HepG2 (cell line): Measurements from ENCODE around the gene MKRN1. TPM values are rescaled to one million over a fixed set of nuclear protein-coding genes. Genes with fewer than 3 reads are reported as not detected.

ENCODE experiments used
- CHD2 ChIP-seq: IDR thresholded peaks from 2 replicates; pipeline ENCODE4 v1.6.1; 2011; ENCODE audit warnings: low read depth, low read length, improper control_type of control experiment
- DDIT3 ChIP-seq: sonication (generic); formaldehyde crosslinking; IDR thresholded peaks from 2 replicates; pipeline ENCODE4 v1.4.0; 2020; ENCODE audit warnings: mild to moderate bottlenecking, missing genetic modification reagents
- HOXA5 ChIP-seq: sonication (generic); formaldehyde crosslinking; IDR thresholded peaks from 2 replicates; pipeline ENCODE4 v1.4.0; 2020; ENCODE audit warnings: missing genetic modification reagents
- KIAA2018 ChIP-seq: sonication (generic); formaldehyde crosslinking; IDR thresholded peaks from 2 replicates; pipeline ENCODE4 v1.5.0; 2020; ENCODE audit warnings: mild to moderate bottlenecking, missing genetic modification reagents, borderline replicate concordance
- NONO ChIP-seq, 2 experiments: fragments of 450-650 bp in 1 of 2; sonication (generic) in 1 of 2; formaldehyde crosslinking in 1 of 2; IDR thresholded peaks in 1 of 2; conservative IDR thresholded peaks in 1 of 2; 2 replicates each; pipeline versions ENCODE4 v1.6.1 to v1.8.0; 2017 to 2022; ENCODE audit warnings: mild to moderate bottlenecking in 1 of 2, missing genetic modification reagents in 1 of 2, moderate library complexity in 1 of 2
- SNAPC5 ChIP-seq: sonication (generic); formaldehyde crosslinking; IDR thresholded peaks from 2 replicates; pipeline ENCODE4 v1.8.1; 2023; ENCODE audit warnings: mild to moderate bottlenecking, missing genetic modification reagents, borderline replicate concordance
- THAP11 ChIP-seq: IDR thresholded peaks from 2 replicates; pipeline ENCODE4 v1.6.1; 2016; ENCODE audit warnings: missing biosample characterization, missing genetic modification reagents
- ZBTB4 ChIP-seq: sonication (generic); formaldehyde crosslinking; IDR thresholded peaks from 2 replicates; pipeline ENCODE4 v1.4.0; 2020; ENCODE audit warnings: missing genetic modification reagents, mild to moderate bottlenecking, borderline replicate concordance
- ZNF687 ChIP-seq: sonication (generic); formaldehyde crosslinking; IDR thresholded peaks from 2 replicates; pipeline ENCODE4 v1.5.1; 2020; ENCODE audit warnings: mild to moderate bottlenecking, missing genetic modification reagents, moderate library complexity
- ZNF768 ChIP-seq: sonication (generic); formaldehyde crosslinking; IDR thresholded peaks from 2 replicates; pipeline ENCODE4 v1.4.0; 2020; ENCODE audit warnings: missing genetic modification reagents
- polyA plus RNA-seq, 8 experiments: library from polyadenylated mRNA; depleted of rRNA in 3 of 8; stranded (reverse) in 7 of 8; unstranded in 1 of 8; fragments of >200 nt; fragmentation: Illumina TruSeq in 4 of 8; extraction: Trizol in 4 of 8; gene quantifications; 2 replicates each; pipeline versions ENCODE4 v1.2.1 to v1.2.3, GENCODE V29; 2011 to 2016; ENCODE audit warnings: low read depth in 4 of 8, missing spikeins in 1 of 8, mixed read lengths in 1 of 8; ENCODE audit not compliant: insufficient read depth in 1 of 8
- total RNA-seq, 5 experiments: library from RNA; depleted of rRNA; stranded (reverse); fragments of >200 nt; fragmentation: Illumina TruSeq; extraction: Trizol; gene quantifications; 2 replicates each; pipeline ENCODE4 v1.2.3, GENCODE V29; 2016; ENCODE audit warnings: low read depth in 1 of 5

MKRN1 gene
- total and polyA plus RNA-seq, 2 of the 13 experiments (the other 11 are each of a cell fraction or from before 2014, with no cell fraction given): 28.5 to 32.8 TPM

GRCh38 chr7:140517546-140518369 is 38.5 kb upstream of the MKRN1 start (continued):
- peak; percentile 53 for TF ChIP-seq ZNF687 (CRISPR knock-in tag)
- no peak for TF ChIP-seq DDIT3
- no peak for TF ChIP-seq KIAA2018 (CRISPR knock-in tag)
- no peak for TF ChIP-seq SNAPC5 (CRISPR knock-in tag)
- no peak for TF ChIP-seq NONO (IDR thresholded peaks at IDR 0.05)
- TF ChIP-seq NONO (CRISPR knock-in tag; conservative IDR thresholded peaks at IDR 0.05): 0 out of 2 replicates have a peak, but pooled peaks have one; percentile 28
- TF ChIP-seq CHD2: no peak
- TF ChIP-seq HOXA5 (CRISPR knock-in tag): 0 out of 2 replicates have a peak, but pooled peaks have one; percentile 27
- no peak for TF ChIP-seq ZNF768 (CRISPR knock-in tag)
- TF ChIP-seq ZBTB4 (CRISPR knock-in tag): no peak
- TF ChIP-seq THAP11 (CRISPR knock-in tag): 0 out of 2 replicates have a peak, but pooled peaks have one; percentile 20
